Neutrophil (primary cell): ENCODE data around the gene CENPA.

Source experiments
- H3K27ac ChIP-seq: fragments of 200-600 bp; sonication (generic); 2 replicates; pipeline ENCODE4 v1.5.1; 2016; ENCODE audit warnings: mild to moderate bottlenecking, moderate library complexity
- H3K27me3 ChIP-seq: fragments of 200-600 bp; sonication (generic); 2 replicates; pipeline ENCODE4 v1.6.0; 2016; ENCODE audit warnings: mild to moderate bottlenecking
- H3K36me3 ChIP-seq: fragments of 200-600 bp; sonication (generic); 2 replicates; pipeline ENCODE4 v1.5.1; 2017
- H3K4me1 ChIP-seq, 2 experiments: fragments of 200-600 bp in 1 of 2; sonication (generic) in 1 of 2; 1 replicate in 1 of 2; 2 replicates in 1 of 2; pipeline versions ENCODE4 v1.5.1 to v1.6.1; 2013 to 2016; ENCODE audit warnings: low read depth in 1 of 2, low read length in 1 of 2, mild to moderate bottlenecking in 1 of 2, moderate library complexity in 1 of 2; ENCODE audit not compliant: control insufficient read depth in 1 of 2, insufficient read depth in 1 of 2
- H3K4me3 ChIP-seq, 2 experiments: fragments of 200-600 bp in 1 of 2; sonication (generic) in 1 of 2; 1 replicate in 1 of 2; 2 replicates in 1 of 2; pipeline ENCODE4 v1.5.1; 2013 to 2016; ENCODE audit warnings: low read depth in 1 of 2, low read length in 1 of 2, mild to moderate bottlenecking in 1 of 2, moderate library complexity in 1 of 2
- H3K9me3 ChIP-seq: fragments of 200-600 bp; sonication (generic); 2 replicates; pipeline ENCODE4 v1.5.1; 2016
- CTCF ChIP-seq: fragments of 200-600 bp; sonication (generic); IDR thresholded peaks from 2 replicates; pipeline ENCODE4 v1.5.1; 2016; ENCODE audit warnings: antibody characterized with exemption

The CENPA gene

GRCh38 chr2:26768759-26769088, 17.1 kb upstream of the CENPA start:
- TF ChIP-seq CTCF, result no peak
- H3K4me3 ChIP-seq, result no peak overlapping the region
- H3K4me1 ChIP-seq, result peaks cover 48 to 51% of the 10 kb centered on the region in 2 experiments
- H3K27ac ChIP-seq, result peak overlapping the region; percentile 74
- no peaks in the 10 kb centered on the region for H3K9me3 ChIP-seq
- H3K36me3 ChIP-seq, result peaks cover 1% of the 10 kb centered on the region
- no peaks in the 10 kb centered on the region for H3K27me3 ChIP-seq

- Histone ChIP-seq H3K4me1 (peaks cover 49 to 55% of the 10 kb centered on the region in 2 experiments), H3K27me3 (no peaks in the 10 kb centered on the region), H3K9me3 (no peaks in the 10 kb centered on the region), H3K4me3 (no peak overlapping the region), H3K36me3 (peaks cover 6% of the 10 kb centered on the region), H3K27ac (peak overlapping the region; percentile 74)
- TF ChIP-seq CTCF, result no peak
Observed at GRCh38 chr2:26769089-26769761, 16.6 kb upstream of the CENPA start.

GRCh38 chr2:26770986-26771586, 14.8 kb upstream of the CENPA start:
- Histone ChIP-seq H3K4me3 (no peak overlapping the region), H3K4me1 (peaks cover 35 to 39% of the 10 kb centered on the region in 2 experiments), H3K27ac (no peak overlapping the region), H3K27me3 (no peaks in the 10 kb centered on the region), H3K36me3 (peaks cover 23% of the 10 kb centered on the region), H3K9me3 (no peaks in the 10 kb centered on the region)
- no peak for TF ChIP-seq CTCF

GRCh38 chr2:26772064-26773001, 13.5 kb upstream of the CENPA start:
- no peak overlapping the region for H3K27ac ChIP-seq
- H3K36me3 ChIP-seq, result peaks cover 35% of the 10 kb centered on the region
- no peaks in the 10 kb centered on the region for H3K9me3 ChIP-seq
- H3K4me1 ChIP-seq, result peaks cover 35 to 39% of the 10 kb centered on the region in 2 experiments
- no peak for TF ChIP-seq CTCF
- H3K4me3 ChIP-seq, result no peak overlapping the region
- no peaks in the 10 kb centered on the region for H3K27me3 ChIP-seq

- Histone ChIP-seq H3K4me1 (peaks cover 36 to 39% of the 10 kb centered on the region in 2 experiments), H3K27me3 (no peaks in the 10 kb centered on the region), H3K27ac (no peak overlapping the region), H3K9me3 (no peaks in the 10 kb centered on the region), H3K36me3 (peaks cover 57% of the 10 kb centered on the region), H3K4me3 (no peak overlapping the region)
- TF ChIP-seq CTCF, result no peak
Observed at GRCh38 chr2:26776195-26776800, 9.6 kb upstream of the CENPA start.
